MCF 10A (cell line): ENCODE measurements around the gene RNF213. TPM values are rescaled to one million over a fixed set of nuclear protein-coding genes. Genes with fewer than 3 reads are reported as not detected.

Source experiments
- BruUV-seq: library from RNA; stranded (reverse); fragments of 400-500 nt; replicated peaks from 2 replicates; lab custom pipeline; 2021; lab: Mats Ljungman, UMichigan
- CTCF ChIA-PET: fragments of 300-600 bp; sonication (Branson Sonifier 250); formaldehyde crosslinking; extraction: SDS; loops from one replicate; lab custom pipeline; 2021; ENCODE audit warnings: antibody characterized with exemption, inconsistent platforms; lab: Yijun Ruan, JAX
- POLR2A ChIA-PET: fragments of 300-600, 350-650 bp; sonication (Branson Sonifier 250); formaldehyde crosslinking; extraction: SDS; loops from one replicate; lab custom pipeline; 2020; ENCODE audit warnings: antibody characterized with exemption, inconsistent platforms; lab: Yijun Ruan, JAX
- DNase-seq: peaks from one replicate; pipeline ENCODE4 v3.0.0-alpha.2; 2018; ENCODE audit not compliant: unreplicated experiment
- H3K27ac Mint-ChIP-seq: one replicate; pipeline ENCODE4 v1.8.0; 2022; ENCODE audit warnings: mild to moderate bottlenecking, low read depth, mixed read lengths; ENCODE audit not compliant: unreplicated experiment
- H3K27me3 Mint-ChIP-seq: one replicate; pipeline ENCODE4 v1.8.0; 2022; ENCODE audit warnings: mixed read lengths; ENCODE audit not compliant: insufficient read depth, unreplicated experiment
- H3K36me3 Mint-ChIP-seq: one replicate; pipeline ENCODE4 v1.8.0; 2022; ENCODE audit warnings: mild to moderate bottlenecking, moderate library complexity, mixed read lengths; ENCODE audit not compliant: insufficient read depth, unreplicated experiment
- H3K4me1 Mint-ChIP-seq: one replicate; pipeline ENCODE4 v1.8.0; 2022; ENCODE audit warnings: mixed read lengths; ENCODE audit not compliant: insufficient read depth, unreplicated experiment
- H3K4me3 Mint-ChIP-seq: one replicate; pipeline ENCODE4 v1.8.0; 2022; ENCODE audit warnings: mild to moderate bottlenecking, moderate library complexity, mixed read lengths; ENCODE audit not compliant: unreplicated experiment
- H3K9me3 Mint-ChIP-seq: one replicate; pipeline ENCODE4 v1.8.0; 2022; ENCODE audit warnings: mixed read lengths; ENCODE audit not compliant: unreplicated experiment
- intact Hi-C: fragments of 100-400 bp; cut with micrococcal nuclease; formaldehyde crosslinking; loops from 2 replicates; pipeline ENCODE4 v1.14.1; 2022
- total RNA-seq: library from RNA; stranded (reverse); gene quantifications from 2 replicates; pipeline ENCODE4 v1.2.3, GENCODE V29; 2022
- TF ChIP-seq, protein P1 (sequence below): fragments of 200-600 bp; IDR thresholded peaks from one replicate; pipeline ENCODE4 v1.8.0; 2022; ENCODE audit warnings: antibody characterized with exemption, mild to moderate bottlenecking; ENCODE audit not compliant: unreplicated experiment

The RNF213 gene
- total RNA-seq, 1 experiment from 2014 or later, result 50.5 TPM

DNA sequence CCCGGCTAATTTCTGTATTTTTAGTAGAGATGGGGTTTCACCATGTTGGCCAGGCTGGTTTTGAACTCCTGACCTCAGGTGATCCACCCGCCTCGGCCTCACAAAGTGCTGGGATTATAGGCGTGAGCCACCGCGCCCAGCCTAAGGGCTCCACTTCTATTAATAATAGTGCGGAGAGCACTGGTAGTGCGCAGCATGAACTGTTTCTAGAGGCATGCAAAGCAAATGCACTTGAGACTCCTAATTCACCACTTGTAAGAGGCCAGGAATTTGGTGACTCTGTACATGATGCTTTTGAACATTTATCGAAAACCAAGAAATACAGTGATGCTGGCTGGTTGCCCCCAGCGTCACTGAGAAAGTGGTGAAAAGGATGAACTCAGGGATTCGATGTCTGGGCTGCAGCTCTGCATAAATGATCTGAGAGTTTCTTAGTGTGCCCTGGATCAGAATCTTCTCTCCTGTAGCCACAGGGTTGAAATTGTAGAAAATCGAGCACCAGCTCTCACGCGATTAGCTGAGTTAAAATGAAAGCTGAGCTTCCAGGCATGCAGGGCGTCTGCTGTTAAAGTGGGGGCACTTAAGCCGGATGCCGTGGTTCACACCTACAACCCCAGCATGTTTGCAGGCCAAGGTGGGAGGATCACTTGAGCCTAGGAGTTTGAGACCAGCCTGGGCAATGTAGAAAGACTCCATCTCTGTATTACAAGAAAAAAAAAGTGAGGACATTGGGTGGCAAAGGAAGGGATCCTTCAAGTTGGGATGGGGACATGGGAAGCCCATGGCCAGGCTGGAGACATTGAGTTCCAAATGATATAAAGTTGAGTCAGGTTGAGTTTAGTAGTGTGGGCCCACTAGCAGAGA is 4.8 kb downstream of the RNF213 start:
- Mint-ChIP-seq H3K4me3 (no peak overlapping the region), H3K4me1 (peaks cover 6% of the 10 kb centered on the region), H3K9me3 (no peaks in the 10 kb centered on the region), H3K36me3 (peaks cover 27% of the 10 kb centered on the region), H3K27me3 (no peaks in the 10 kb centered on the region), H3K27ac (no peak overlapping the region)
- CTCF ChIA-PET, result interaction anchor here (0.6 kb wide), 1 partner anchor 276 kb away, joined by 3 read pairs; no protein-coding TSS in a partner anchor
- TF ChIP-seq, protein P1, sequence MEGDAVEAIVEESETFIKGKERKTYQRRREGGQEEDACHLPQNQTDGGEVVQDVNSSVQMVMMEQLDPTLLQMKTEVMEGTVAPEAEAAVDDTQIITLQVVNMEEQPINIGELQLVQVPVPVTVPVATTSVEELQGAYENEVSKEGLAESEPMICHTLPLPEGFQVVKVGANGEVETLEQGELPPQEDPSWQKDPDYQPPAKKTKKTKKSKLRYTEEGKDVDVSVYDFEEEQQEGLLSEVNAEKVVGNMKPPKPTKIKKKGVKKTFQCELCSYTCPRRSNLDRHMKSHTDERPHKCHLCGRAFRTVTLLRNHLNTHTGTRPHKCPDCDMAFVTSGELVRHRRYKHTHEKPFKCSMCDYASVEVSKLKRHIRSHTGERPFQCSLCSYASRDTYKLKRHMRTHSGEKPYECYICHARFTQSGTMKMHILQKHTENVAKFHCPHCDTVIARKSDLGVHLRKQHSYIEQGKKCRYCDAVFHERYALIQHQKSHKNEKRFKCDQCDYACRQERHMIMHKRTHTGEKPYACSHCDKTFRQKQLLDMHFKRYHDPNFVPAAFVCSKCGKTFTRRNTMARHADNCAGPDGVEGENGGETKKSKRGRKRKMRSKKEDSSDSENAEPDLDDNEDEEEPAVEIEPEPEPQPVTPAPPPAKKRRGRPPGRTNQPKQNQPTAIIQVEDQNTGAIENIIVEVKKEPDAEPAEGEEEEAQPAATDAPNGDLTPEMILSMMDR, result no peak
- POLR2A ChIA-PET, result interaction anchor here (0.6 to 1.1 kb wide), 2 partner anchors 12 to 1830 kb away, joined by 3 to 5 read pairs; no protein-coding TSS in a partner anchor
- no peak for DNase-seq
- no TSS peak for BruUV-seq
- intact Hi-C loops, result no loop called here

DNA sequence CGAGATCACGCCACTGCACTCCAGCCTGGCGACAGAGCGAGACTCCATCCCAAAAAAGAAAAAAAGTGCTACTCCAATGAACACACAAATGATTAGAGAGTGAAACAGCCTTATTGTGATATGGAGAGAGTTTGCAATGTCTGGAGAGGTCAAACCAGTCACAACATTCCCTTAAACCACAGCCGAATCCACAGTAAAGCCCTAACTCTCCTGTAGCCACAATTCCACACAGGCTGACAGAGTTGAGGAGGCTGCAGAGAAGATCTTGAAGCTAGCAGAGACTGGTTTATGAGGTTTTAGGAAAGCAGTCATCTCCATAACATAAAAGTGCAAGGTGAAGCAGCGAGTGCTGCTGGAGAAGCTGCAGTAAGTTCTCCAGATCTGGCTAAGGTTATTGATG is 6.7 kb downstream of the RNF213 start:
- Mint-ChIP-seq H3K27me3 (no peaks in the 10 kb centered on the region), H3K27ac (no peak overlapping the region), H3K36me3 (peaks cover 27% of the 10 kb centered on the region), H3K9me3 (no peaks in the 10 kb centered on the region), H3K4me1 (no peaks in the 10 kb centered on the region), H3K4me3 (no peak overlapping the region)
- TF ChIP-seq, protein P1, result no peak
- ChIA-PET CTCF (interaction anchor here (0.7 kb wide), 1 partner anchor 112 kb away, joined by 4 read pairs; no protein-coding TSS in a partner anchor), POLR2A (interaction anchor here (1.1 to 1.5 kb wide), 2 partner anchors 11 to 12 kb away, joined by 3 to 5 read pairs; no protein-coding TSS in a partner anchor)
- no peak for DNase-seq
- BruUV-seq, result no TSS peak
- intact Hi-C loops, result no loop called here

DNA sequence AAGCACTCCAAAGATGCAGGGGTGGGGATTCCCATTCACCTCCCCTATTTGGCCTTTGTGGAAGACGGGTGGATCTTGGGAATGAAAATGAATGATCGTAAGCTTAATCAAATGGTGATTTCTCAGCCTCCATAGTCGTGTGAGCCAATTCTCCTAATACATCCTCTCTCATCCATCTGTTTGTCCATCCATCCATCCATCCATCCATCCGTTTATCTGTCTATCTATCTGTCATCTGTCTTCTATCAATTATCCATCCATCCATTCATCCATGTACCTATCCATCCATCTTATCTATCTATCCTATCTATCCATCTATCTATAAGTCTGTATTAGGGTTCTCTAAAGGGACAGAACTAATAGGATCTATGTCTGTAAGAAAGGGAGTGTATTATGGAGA is 7.8 kb downstream of the RNF213 start:
- Mint-ChIP-seq H3K27ac (no peak overlapping the region), H3K27me3 (no peaks in the 10 kb centered on the region), H3K36me3 (peaks cover 25% of the 10 kb centered on the region), H3K9me3 (no peaks in the 10 kb centered on the region), H3K4me3 (no peak overlapping the region), H3K4me1 (no peaks in the 10 kb centered on the region)
- CTCF ChIA-PET, result no interaction called here
- no TSS peak for BruUV-seq
- TF ChIP-seq, protein P1, result no peak
- no peak for DNase-seq
- POLR2A ChIA-PET, result interaction anchor here (1.3 to 1.5 kb wide), 2 partner anchors 10 kb away, joined by 4 to 5 read pairs; no protein-coding TSS in a partner anchor
- intact Hi-C loops, result no loop called here

DNA sequence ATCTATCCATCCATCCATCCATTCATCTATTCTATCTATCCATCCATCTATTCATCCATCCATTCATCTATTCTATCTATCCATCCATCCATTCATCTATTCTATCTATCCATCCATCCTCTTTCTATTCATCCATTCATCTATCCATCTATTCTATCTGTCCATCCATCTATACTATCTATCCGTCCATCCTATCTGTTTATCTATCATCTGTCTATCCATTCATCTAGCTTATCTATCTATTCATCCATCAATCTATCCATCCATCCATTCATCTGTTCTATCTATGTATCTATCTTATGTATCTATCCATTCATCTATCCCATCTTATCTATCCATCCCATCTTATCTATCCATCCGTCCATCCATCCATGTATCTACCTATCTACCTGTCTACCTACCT is 8.8 kb downstream of the RNF213 start:
- BruUV-seq, result no TSS peak
- no peak for DNase-seq
- POLR2A ChIA-PET, result interaction anchor here (1.3 kb wide), 1 partner anchor 9 kb away, joined by 4 read pairs; no protein-coding TSS in a partner anchor
- intact Hi-C loops, result no loop called here
- Mint-ChIP-seq H3K27ac (no peak overlapping the region), H3K36me3 (peaks cover 25% of the 10 kb centered on the region), H3K4me3 (no peak overlapping the region), H3K4me1 (no peaks in the 10 kb centered on the region), H3K27me3 (no peaks in the 10 kb centered on the region), H3K9me3 (no peaks in the 10 kb centered on the region)
- CTCF ChIA-PET, result interaction anchor here (1.0 kb wide), 1 partner anchor 17 kb away, joined by 3 read pairs; no protein-coding TSS in a partner anchor
- TF ChIP-seq, protein P1, result no peak
